Neural cell (in vitro differentiated cells): ENCODE results near the gene YIPF5.

ENCODE experiments used
- EZH2 ChIP-seq: fragments of 200-600, 300-800 bp; shearing (Covaris generic), sonication (generic); IDR thresholded peaks from 2 replicates; pipeline ENCODE4 v1.6.1; 2014; ENCODE audit warnings: antibody characterized with exemption, low read length, borderline replicate concordance, mild to moderate bottlenecking; ENCODE audit not compliant: insufficient read depth, poor library complexity, severe bottlenecking
- POLR2AphosphoS5 ChIP-seq: IDR thresholded peaks from 2 replicates; pipeline ENCODE4 v1.6.1; 2012
- TAF1 ChIP-seq: IDR thresholded peaks from 2 replicates; pipeline ENCODE4 v1.6.1; 2012; ENCODE audit warnings: low read depth

- TF ChIP-seq EZH2 (no peak), TAF1 (no peak), POLR2AphosphoS5 (no peak)
These were observed 38.9 kb upstream of the YIPF5 start for GRCh38 chr5:144209361-144209760.
